Measurements from ENCODE around the gene P2RY13. TPM values are rescaled to one million over a fixed set of nuclear protein-coding genes. Genes with fewer than 3 reads are reported as not detected.

Gene P2RY13
- total RNA-seq, 4 donors from 2014 or later: 0.20 to 3.1 (median 0.78) TPM

DNA sequence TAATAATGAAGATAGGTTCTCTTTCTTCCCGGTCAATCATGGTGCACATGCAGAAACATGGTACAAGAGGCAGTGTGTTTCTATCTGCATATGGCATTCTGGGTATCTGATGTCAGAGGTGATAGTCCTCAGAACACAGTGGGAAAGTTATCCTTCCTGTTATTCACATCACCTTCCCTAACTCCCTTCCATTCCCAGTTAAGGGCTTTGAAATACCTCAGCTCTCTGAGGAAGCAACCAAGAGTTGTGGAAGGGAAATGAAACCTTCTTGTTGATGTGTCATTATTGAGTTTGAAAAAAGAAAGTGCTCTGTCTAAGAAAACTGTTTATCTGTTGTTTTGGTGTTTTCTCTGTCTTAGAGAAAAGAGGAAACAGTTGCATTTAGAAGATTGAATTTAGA is 21.9 kb upstream of the P2RY13 start:
- H3K9me3 ChIP-seq: no peaks in the 10 kb centered on the region
- DNase-seq (ENCODE audit: low spot score in 2 of 2): no peak
- no peaks in the 10 kb centered on the region for H3K36me3 ChIP-seq
- no peaks in the 10 kb centered on the region for H3K27me3 ChIP-seq
- H3K4me1 ChIP-seq: peaks cover 0 to 21% (median 0%) of the 10 kb centered on the region in 4 donors
- H3K4me3 ChIP-seq: no peak overlapping the region
- H3K27ac ChIP-seq: no peak overlapping the region
- TF ChIP-seq POLR2A (IDR thresholded peaks at IDR 0.05) (no peak), EP300 (IDR thresholded peaks at IDR 0.05) (no peak)
- TF ChIP-seq, protein P1, sequence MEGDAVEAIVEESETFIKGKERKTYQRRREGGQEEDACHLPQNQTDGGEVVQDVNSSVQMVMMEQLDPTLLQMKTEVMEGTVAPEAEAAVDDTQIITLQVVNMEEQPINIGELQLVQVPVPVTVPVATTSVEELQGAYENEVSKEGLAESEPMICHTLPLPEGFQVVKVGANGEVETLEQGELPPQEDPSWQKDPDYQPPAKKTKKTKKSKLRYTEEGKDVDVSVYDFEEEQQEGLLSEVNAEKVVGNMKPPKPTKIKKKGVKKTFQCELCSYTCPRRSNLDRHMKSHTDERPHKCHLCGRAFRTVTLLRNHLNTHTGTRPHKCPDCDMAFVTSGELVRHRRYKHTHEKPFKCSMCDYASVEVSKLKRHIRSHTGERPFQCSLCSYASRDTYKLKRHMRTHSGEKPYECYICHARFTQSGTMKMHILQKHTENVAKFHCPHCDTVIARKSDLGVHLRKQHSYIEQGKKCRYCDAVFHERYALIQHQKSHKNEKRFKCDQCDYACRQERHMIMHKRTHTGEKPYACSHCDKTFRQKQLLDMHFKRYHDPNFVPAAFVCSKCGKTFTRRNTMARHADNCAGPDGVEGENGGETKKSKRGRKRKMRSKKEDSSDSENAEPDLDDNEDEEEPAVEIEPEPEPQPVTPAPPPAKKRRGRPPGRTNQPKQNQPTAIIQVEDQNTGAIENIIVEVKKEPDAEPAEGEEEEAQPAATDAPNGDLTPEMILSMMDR (IDR thresholded peaks at IDR 0.05): no peak
- 86 to 100% methylated on average over 1 of the region's 1 CpG for WGBS, 2 donors

DNA sequence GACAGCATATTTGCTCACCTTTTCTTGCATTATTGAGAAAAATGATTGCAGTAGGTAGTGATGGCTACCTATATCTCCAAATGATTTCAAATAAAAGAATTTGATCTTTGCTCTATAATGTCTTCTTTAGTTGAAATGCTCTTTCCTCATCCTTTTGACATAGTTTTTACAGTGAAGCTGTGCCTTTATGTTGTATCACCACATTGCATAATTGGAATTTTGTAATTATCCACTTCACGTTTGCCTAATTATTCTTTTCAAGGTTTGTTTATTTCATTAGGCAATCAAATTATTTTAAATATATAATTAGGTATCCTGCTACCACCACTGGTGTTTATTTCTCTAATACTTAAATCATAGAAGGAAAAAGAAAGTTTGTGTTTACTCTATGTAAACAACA is 21.3 kb upstream of the P2RY13 start:
- TF ChIP-seq POLR2A (IDR thresholded peaks at IDR 0.05): no peak
- TF ChIP-seq, protein P1 (IDR thresholded peaks at IDR 0.05): no peak
- Histone ChIP-seq H3K4me3 (no peak overlapping the region), H3K9me3 (no peaks in the 10 kb centered on the region), H3K27me3 (no peaks in the 10 kb centered on the region), H3K27ac (no peak overlapping the region), H3K36me3 (no peaks in the 10 kb centered on the region), H3K4me1 (peaks cover 0 to 24% (median 0%) of the 10 kb centered on the region in 4 donors)
- DNase-seq (ENCODE audit: low spot score in 2 of 2): no peak
- 77 to 86% methylated on average over 1 of the region's 1 CpG for WGBS, 2 donors

- Histone ChIP-seq H3K36me3 (no peaks in the 10 kb centered on the region), H3K27ac (no peak overlapping the region), H3K4me3 (no peak overlapping the region), H3K4me1 (peaks cover 0 to 26% (median 0%) of the 10 kb centered on the region in 4 donors), H3K27me3 (no peaks in the 10 kb centered on the region), H3K9me3 (no peaks in the 10 kb centered on the region)
- 68% methylated on average over 6 of the region's 6 CpGs for WGBS, 2 donors
- peak in 1 of 2 donors; percentile 48 for DNase-seq (ENCODE audit: low spot score in 2 of 2)
- TF ChIP-seq EP300 (IDR thresholded peaks at IDR 0.05): peak in 1 of 2 donors; percentile 86
- TF ChIP-seq, protein P1 (IDR thresholded peaks at IDR 0.05): no peak
Observed at GRCh38 chr3:151347432-151347831, 18.1 kb upstream of the P2RY13 start.

GRCh38 chr3:151346292-151346691 is 16.9 kb upstream of the P2RY13 start:
- Histone ChIP-seq H3K27ac (peak overlapping the region in 1 of 4 donors; percentile 81), H3K4me3 (no peak overlapping the region), H3K36me3 (no peaks in the 10 kb centered on the region), H3K9me3 (no peaks in the 10 kb centered on the region), H3K27me3 (no peaks in the 10 kb centered on the region), H3K4me1 (peaks cover 0 to 26% (median 0%) of the 10 kb centered on the region in 4 donors)
- peak in 1 of 2 donors; percentile 42 for TF ChIP-seq EP300 (IDR thresholded peaks at IDR 0.05)
- TF ChIP-seq, protein P1 (IDR thresholded peaks at IDR 0.05): no peak
- DNase-seq (ENCODE audit: low spot score in 2 of 2): no peak
- 47 to 73% methylated on average over 3 of the region's 3 CpGs for WGBS, 2 donors

DNA sequence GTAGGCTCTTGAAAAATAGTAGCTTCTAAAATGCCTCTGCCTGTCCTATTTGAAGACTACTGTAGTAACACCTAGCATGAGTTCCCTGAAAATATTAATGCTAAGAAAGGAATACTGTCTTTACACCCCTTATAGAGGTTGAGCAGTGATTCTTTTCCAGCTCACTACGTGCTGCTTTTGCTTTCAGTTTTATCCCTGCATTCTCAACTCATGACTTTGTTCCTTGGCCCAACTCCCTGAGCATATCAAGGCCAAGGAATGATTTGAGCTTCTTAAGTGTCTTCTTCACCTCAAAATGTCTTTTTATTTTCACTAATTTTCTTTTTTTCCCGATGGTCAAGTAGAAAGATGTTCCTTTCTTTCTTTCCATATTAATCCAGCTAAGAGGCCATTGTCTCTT is 16.5 kb upstream of the P2RY13 start:
- 30 to 33% methylated on average over 2 of the region's 2 CpGs for whole genome bisulfite sequencing, 2 donors
- Histone ChIP-seq H3K27me3 (no peaks in the 10 kb centered on the region), H3K36me3 (no peaks in the 10 kb centered on the region), H3K4me3 (peak overlapping the region in 2 of 4 donors; percentile 8 to 36), H3K4me1 (peaks cover 0 to 26% (median 0%) of the 10 kb centered on the region in 4 donors), H3K27ac (peak overlapping the region in 3 of 4 donors; percentile 37 to 81 (median 61)), H3K9me3 (no peaks in the 10 kb centered on the region)
- TF ChIP-seq POLR2A (IDR thresholded peaks at IDR 0.05) (no peak), EP300 (IDR thresholded peaks at IDR 0.05) (no peak)
- TF ChIP-seq, protein P1 (IDR thresholded peaks at IDR 0.05): no peak
- peak in 1 of 2 donors; percentile 61 for DNase-seq (ENCODE audit: low spot score in 2 of 2)

Data from tibial nerve (tissue), 4 donors.